ENCODE results near the gene HBA2.
A peak's percentile ranks its signal among the peaks of the same experiment; 100 is the strongest.

HBA2 gene

GRCh38 chr16:187330-187729 is 14.7 kb downstream of the HBA2 start:
- no peak overlapping the region for H3K4me3 ChIP-seq (ENCODE audit: low read depth, low read length)
- no peak for TF ChIP-seq CTCF (conservative IDR thresholded peaks at IDR 0.05; ENCODE audit: low read depth, low read length)
- DNase-seq (ENCODE audit: low read depth): no peak

- no peak overlapping the region for H3K4me3 ChIP-seq (ENCODE audit: low read depth, low read length)
- TF ChIP-seq CTCF (conservative IDR thresholded peaks at IDR 0.05; ENCODE audit: low read depth, low read length): peak; percentile 19
- no peak for DNase-seq (ENCODE audit: low read depth)
Measured at GRCh38 chr16:188674-189073, 16.0 kb downstream of the HBA2 start.

- no peak for TF ChIP-seq CTCF (conservative IDR thresholded peaks at IDR 0.05; ENCODE audit: low read depth, low read length)
- H3K4me3 ChIP-seq (ENCODE audit: low read depth, low read length): no peak overlapping the region
- no peak for DNase-seq (ENCODE audit: low read depth)
Measured at GRCh38 chr16:189604-190186, 17.0 kb downstream of the HBA2 start.

GRCh38 chr16:191831-192230 is 19.2 kb downstream of the HBA2 start:
- no peak overlapping the region for H3K4me3 ChIP-seq (ENCODE audit: low read depth, low read length)
- no peak for DNase-seq (ENCODE audit: low read depth)
- TF ChIP-seq CTCF (conservative IDR thresholded peaks at IDR 0.05; ENCODE audit: low read depth, low read length): no peak

GRCh38 chr16:192686-193085 is 20.0 kb downstream of the HBA2 start:
- no peak overlapping the region for H3K4me3 ChIP-seq (ENCODE audit: low read depth, low read length)
- no peak for TF ChIP-seq CTCF (conservative IDR thresholded peaks at IDR 0.05; ENCODE audit: low read depth, low read length)
- DNase-seq (ENCODE audit: low read depth): no peak

- H3K4me3 ChIP-seq (ENCODE audit: low read depth, low read length): no peak overlapping the region
- no peak for TF ChIP-seq CTCF (conservative IDR thresholded peaks at IDR 0.05; ENCODE audit: low read depth, low read length)
- DNase-seq (ENCODE audit: low read depth): no peak
Measured at GRCh38 chr16:193441-193840, 20.8 kb downstream of the HBA2 start.

- TF ChIP-seq CTCF (conservative IDR thresholded peaks at IDR 0.05; ENCODE audit: low read depth, low read length): no peak
- H3K4me3 ChIP-seq (ENCODE audit: low read depth, low read length): no peak overlapping the region
- DNase-seq (ENCODE audit: low read depth): peak; percentile 75
Measured at GRCh38 chr16:194516-194915, 21.8 kb downstream of the HBA2 start.

Measured in choroid plexus epithelial cell (primary cell).